Naive thymus-derived CD4-positive, alpha-beta T cell (primary cell): Measurements from ENCODE around the gene BFSP1. TPM values are rescaled to one million over a fixed set of nuclear protein-coding genes. Genes with fewer than 3 reads are reported as not detected.

ENCODE experiments used
- ATAC-seq: fragments of 150-1000 bp; cut with Tn5 transposase; 2 replicates; pipeline ENCODE4 v1.10.0; 2021; ENCODE audit warnings: mild to moderate bottlenecking, moderate library complexity
- CTCF ChIA-PET: fragments of 350-600 bp; sonication (Branson Sonifier 250); formaldehyde crosslinking; loops from one replicate; lab custom pipeline; 2021; ENCODE audit warnings: antibody characterized with exemption; lab: Charles Lee
- POLR2A ChIA-PET: fragments of 350-600 bp; sonication (Branson Sonifier 250); formaldehyde crosslinking; loops from one replicate; lab custom pipeline; 2021; ENCODE audit warnings: antibody characterized with exemption, inconsistent platforms; lab: Charles Lee
- DNase-seq, 9 donors: peaks; one replicate each; pipeline versions ENCODE4 v3.0.0 to v3.0.0-alpha.2; 2020 to 2022; ENCODE audit warnings: mixed read lengths in 1 of 9
- H3K27ac ChIP-seq: one replicate; pipeline ENCODE4 v1.7.0; 2013; ENCODE audit warnings: mild to moderate bottlenecking, low read depth, low read length, moderate library complexity
- H3K27me3 ChIP-seq, 2 donors: one replicate each; pipeline ENCODE4 v1.7.0; 2013; ENCODE audit warnings: low read length in 2 of 2, mild to moderate bottlenecking in 2 of 2, moderate library complexity in 2 of 2; ENCODE audit not compliant: control insufficient read depth in 2 of 2, insufficient read depth in 2 of 2
- H3K36me3 ChIP-seq, 3 experiments: 1 replicate in 2 of 3; 2 replicates in 1 of 3; pipeline ENCODE4 v1.7.0; 2013; ENCODE audit warnings: low read length in 3 of 3, mild to moderate bottlenecking in 3 of 3, moderate library complexity in 1 of 3; ENCODE audit not compliant: insufficient read depth in 3 of 3, control insufficient read depth in 2 of 3
- H3K4me1 ChIP-seq, 2 donors: one replicate each; pipeline ENCODE4 v1.7.0; 2013; ENCODE audit warnings: low read length in 2 of 2, mild to moderate bottlenecking in 2 of 2, moderate library complexity in 1 of 2; ENCODE audit not compliant: control insufficient read depth in 2 of 2, insufficient read depth in 2 of 2
- H3K4me3 ChIP-seq: 2 replicates; pipeline ENCODE4 v1.7.0; 2013; ENCODE audit warnings: mild to moderate bottlenecking, low read length
- H3K9me3 ChIP-seq, 3 experiments: 1 replicate in 2 of 3; 2 replicates in 1 of 3; pipeline ENCODE4 v1.7.0; 2013; ENCODE audit warnings: low read length in 3 of 3; ENCODE audit not compliant: control insufficient read depth in 2 of 3
- H3K27ac Mint-ChIP-seq, 9 donors: one replicate each; pipeline ENCODE4 v1.8.0; 2020 to 2022; ENCODE audit warnings: mixed read lengths in 9 of 9, mild to moderate bottlenecking in 8 of 9, moderate library complexity in 5 of 9, inconsistent platforms in 2 of 9
- H3K27me3 Mint-ChIP-seq, 5 donors: one replicate each; pipeline ENCODE4 v1.8.0; 2021 to 2022; ENCODE audit warnings: mixed read lengths in 5 of 5, mild to moderate bottlenecking in 1 of 5
- H3K36me3 Mint-ChIP-seq, 5 donors: one replicate each; pipeline ENCODE4 v1.8.0; 2020 to 2022; ENCODE audit warnings: mixed read lengths in 5 of 5, mild to moderate bottlenecking in 3 of 5, inconsistent platforms in 1 of 5
- H3K4me1 Mint-ChIP-seq, 7 donors: one replicate each; pipeline ENCODE4 v1.8.0; 2020 to 2022; ENCODE audit warnings: mixed read lengths in 7 of 7, mild to moderate bottlenecking in 3 of 7, inconsistent platforms in 1 of 7
- H3K4me3 Mint-ChIP-seq, 10 donors: one replicate each; pipeline ENCODE4 v1.8.0; 2020 to 2022; ENCODE audit warnings: mild to moderate bottlenecking in 10 of 10, mixed read lengths in 10 of 10, moderate library complexity in 6 of 10, inconsistent platforms in 2 of 10
- H3K9me3 Mint-ChIP-seq, 11 donors: one replicate each; pipeline ENCODE4 v1.8.0; 2020 to 2022; ENCODE audit warnings: mixed read lengths in 11 of 11, mild to moderate bottlenecking in 4 of 11, inconsistent platforms in 1 of 11, moderate library complexity in 1 of 11
- intact Hi-C, 2 donors: fragments of 100-400 bp; cut with micrococcal nuclease; formaldehyde crosslinking; loops; one replicate each; pipeline ENCODE4 v1.15.1; 2023
- polyA plus RNA-seq, 2 donors: library from polyadenylated mRNA; unstranded; fragments of 300-500 nt; fragmentation: Illumina TruSeq; gene quantifications; one replicate each; pipeline ENCODE4 v1.2.3, GENCODE V29; 2021
- total RNA-seq, 6 experiments: library from RNA in 5 of 6; stranded (reverse) in 5 of 6; gene quantifications; 1 replicate in 5 of 6; 2 replicates in 1 of 6; pipeline ENCODE4 v1.2.3 and lab custom pipeline; 2021 to 2026

The BFSP1 gene
- total and polyA plus RNA-seq, 7 experiments from 2014 or later: 0.42 to 3.4 TPM; not detected in 5

DNA sequence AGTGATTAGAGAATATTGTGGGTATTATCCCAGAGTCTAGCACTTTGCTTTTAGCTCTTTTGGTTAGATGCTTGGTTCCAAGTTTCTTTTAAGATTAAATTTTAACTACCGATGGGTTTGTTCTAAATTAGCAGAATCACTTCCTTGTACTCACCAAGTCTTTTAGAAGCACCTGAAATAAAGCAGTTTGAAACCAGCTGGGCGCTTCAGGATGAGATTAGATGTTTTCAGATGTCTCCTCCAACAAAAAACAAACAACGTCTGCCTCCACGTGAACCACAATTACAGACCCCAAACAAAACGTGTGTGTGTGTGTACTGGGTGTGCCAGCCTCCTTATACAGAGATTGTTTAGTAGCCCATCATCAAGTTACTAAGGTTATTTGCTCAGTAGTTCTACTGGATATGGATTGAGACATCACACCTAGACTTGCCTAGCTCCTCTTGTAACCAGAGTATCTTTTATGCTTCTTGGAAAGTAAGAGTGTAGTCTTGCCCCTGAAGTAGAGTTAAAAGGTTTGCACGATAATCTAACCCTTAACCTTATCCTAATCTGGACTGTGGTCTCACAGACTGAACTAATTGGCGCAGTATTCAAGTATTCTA lies 41.0 kb upstream of the BFSP1 start:
- Mint-ChIP-seq H3K4me1 (peaks cover 17 to 56% (median 39%) of the 10 kb centered on the region in 7 donors), H3K27me3 (peaks cover 0 to 8% (median 0%) of the 10 kb centered on the region in 5 donors), H3K9me3 (no peaks in the 10 kb centered on the region), H3K4me3 (peak overlapping the region in 7 of 10 donors; percentile 29 to 97 (median 53)), H3K36me3 (peaks cover 0 to 4% (median 3%) of the 10 kb centered on the region in 5 donors), H3K27ac (peak overlapping the region in 1 of 9 donors; percentile 41)
- no peak for ATAC-seq
- H3K36me3 ChIP-seq: peaks cover 0 to 10% (median 0%) of the 10 kb centered on the region in 3 experiments
- H3K4me1 ChIP-seq: peaks cover 5 to 11% of the 10 kb centered on the region in 2 donors
- no peak overlapping the region for H3K4me3 ChIP-seq
- intact Hi-C loops: loop anchor here in 1 of 2 donors (10.0 kb wide), 1 partner anchor 993 kb away; the partner anchor contains the start of gene SMIM26
- no peaks in the 10 kb centered on the region for H3K27me3 ChIP-seq
- ChIA-PET CTCF (interaction anchor here (1.3 to 2.7 kb wide), 2 partner anchors 18 to 38 kb away, joined by 4 to 11 read pairs; no protein-coding TSS in a partner anchor), POLR2A (interaction anchor here (0.9 to 3.1 kb wide), 5 partner anchors 9 to 110 kb away, joined by 3 to 31 read pairs (median 3); no protein-coding TSS in a partner anchor)
- H3K9me3 ChIP-seq: no peaks in the 10 kb centered on the region
- no peak for DNase-seq
- no peak overlapping the region for H3K27ac ChIP-seq

DNA sequence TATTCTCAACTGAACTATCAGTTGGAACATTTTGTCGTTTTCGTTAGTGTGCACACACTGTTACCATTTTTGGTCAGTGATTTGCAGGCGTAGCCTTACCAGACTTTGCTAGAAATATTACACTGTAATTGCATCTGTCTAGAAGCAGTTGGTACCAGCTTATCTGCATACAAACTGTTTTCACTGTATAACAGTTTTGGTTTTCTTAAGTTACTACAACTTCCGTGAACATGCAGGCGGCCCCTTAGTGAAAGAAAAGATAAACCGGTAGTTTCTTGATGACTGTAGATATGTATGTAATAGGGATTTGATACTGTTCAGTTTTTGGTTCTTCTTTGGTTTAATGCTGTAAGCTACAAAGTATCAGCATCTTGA lies 40.0 kb upstream of the BFSP1 start:
- Mint-ChIP-seq H3K4me3 (peak overlapping the region; percentile 82 to 97 (median 95)), H3K4me1 (peaks cover 17 to 54% (median 37%) of the 10 kb centered on the region in 7 donors), H3K9me3 (peaks cover 0 to 2% (median 0%) of the 10 kb centered on the region in 11 donors), H3K36me3 (peaks cover 0 to 4% (median 3%) of the 10 kb centered on the region in 5 donors), H3K27me3 (peaks cover 0 to 8% (median 0%) of the 10 kb centered on the region in 5 donors), H3K27ac (peak overlapping the region; percentile 77 to 91 (median 87))
- Histone ChIP-seq H3K4me3 (peak overlapping the region; percentile 94), H3K4me1 (peaks cover 5 to 11% of the 10 kb centered on the region in 2 donors), H3K36me3 (peaks cover 0 to 10% (median 0%) of the 10 kb centered on the region in 3 experiments), H3K27ac (peak overlapping the region; percentile 85), H3K9me3 (no peaks in the 10 kb centered on the region), H3K27me3 (no peaks in the 10 kb centered on the region)
- peak in 3 of 9 donors; percentile 3 to 10 (median 8) for DNase-seq
- intact Hi-C loops: loop anchor here (2.0 to 10.0 kb wide), 7 partner anchors 22 to 998 kb away; partner anchors contain the start of genes KAT14 (in 1 of the 2), KIF16B (in 1 of the 2), PET117 (in 1 of the 2) and SMIM26 (in 1 of the 2)
- POLR2A ChIA-PET: interaction anchor here (1.0 to 3.1 kb wide), 9 partner anchors 8 to 111 kb away, joined by 3 to 31 read pairs (median 3); no protein-coding TSS in a partner anchor
- ATAC-seq: no peak
- CTCF ChIA-PET: interaction anchor here (0.6 to 2.7 kb wide), 5 partner anchors 31 to 936 kb away, joined by 3 to 11 read pairs (median 4); partner anchors contain the start of gene RRBP1

DNA sequence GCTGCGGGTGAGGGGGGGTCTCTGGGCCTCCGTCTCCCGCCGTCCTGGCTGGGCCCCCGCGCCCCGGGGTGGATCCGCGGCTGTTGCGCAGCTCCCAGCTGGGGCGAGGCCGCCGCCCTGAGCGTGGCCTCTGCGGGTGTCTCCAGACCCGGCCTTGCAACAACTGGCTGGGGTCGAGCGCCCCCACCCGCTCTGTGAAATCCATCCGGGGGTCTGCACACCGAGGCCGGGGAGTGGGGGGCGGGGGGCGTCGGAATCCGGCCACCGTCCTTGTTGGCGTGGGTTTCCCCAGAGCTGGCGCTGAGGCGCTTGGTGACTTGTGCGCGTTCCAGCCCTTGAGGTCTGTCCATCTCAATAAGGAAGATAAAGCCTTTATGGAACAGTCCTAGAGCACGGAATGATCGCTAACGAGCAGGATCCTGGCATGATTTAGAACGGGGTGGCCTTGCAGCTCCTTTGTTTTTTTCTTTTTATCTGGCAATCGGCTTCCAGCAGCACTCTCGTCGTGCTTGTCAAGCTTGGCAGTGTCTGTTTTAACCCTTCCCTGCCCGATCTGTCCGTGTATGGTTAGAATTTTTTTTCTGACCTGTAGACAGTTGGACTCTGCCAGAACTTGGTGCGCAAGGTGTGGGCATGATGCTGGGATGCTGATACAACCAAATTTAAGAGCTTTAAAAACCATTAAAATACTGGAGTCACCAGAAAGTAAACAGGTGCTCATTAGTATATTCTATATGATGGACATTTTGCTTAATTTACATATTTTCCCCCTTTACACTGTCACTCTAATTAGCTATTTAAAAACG lies 39.4 kb upstream of the BFSP1 start:
- CTCF ChIA-PET: interaction anchor here (0.6 to 2.7 kb wide), 7 partner anchors 28 to 937 kb away, joined by 3 to 11 read pairs (median 4); partner anchors contain the start of gene RRBP1
- Histone ChIP-seq H3K27ac (peak overlapping the region; percentile 85), H3K36me3 (peaks cover 0 to 10% (median 0%) of the 10 kb centered on the region in 3 experiments), H3K4me1 (peaks cover 5 to 11% of the 10 kb centered on the region in 2 donors), H3K4me3 (peak overlapping the region; percentile 94), H3K9me3 (no peaks in the 10 kb centered on the region), H3K27me3 (no peaks in the 10 kb centered on the region)
- ATAC-seq (peak; percentile 44), DNase-seq (peak in 6 of 9 donors; percentile 4 to 27 (median 24))
- peaks cover 0 to 8% (median 0%) of the 10 kb centered on the region in 5 donors for H3K27me3 Mint-ChIP-seq
- intact Hi-C loops: loop anchor here (1.0 to 10.0 kb wide), 12 partner anchors 22 to 998 kb away; partner anchors contain the start of genes MGME1 (in 2 of the 2), RRBP1 (in 2 of the 2), KAT14 (in 1 of the 2) and KIF16B (in 1 of the 2)
- peaks cover 0 to 4% (median 3%) of the 10 kb centered on the region in 5 donors for H3K36me3 Mint-ChIP-seq
- peak overlapping the region; percentile 80 to 94 (median 88) for H3K27ac Mint-ChIP-seq
- POLR2A ChIA-PET: interaction anchor here (1.0 to 3.1 kb wide), 11 partner anchors 12 to 718 kb away, joined by 3 to 31 read pairs (median 4); partner anchors contain the start of genes RRBP1 and ZNF133
- peak overlapping the region; percentile 82 to 97 (median 95) for H3K4me3 Mint-ChIP-seq
- peaks cover 17 to 49% (median 33%) of the 10 kb centered on the region in 7 donors for H3K4me1 Mint-ChIP-seq
- peaks cover 0 to 3% (median 0%) of the 10 kb centered on the region in 11 donors for H3K9me3 Mint-ChIP-seq

DNA sequence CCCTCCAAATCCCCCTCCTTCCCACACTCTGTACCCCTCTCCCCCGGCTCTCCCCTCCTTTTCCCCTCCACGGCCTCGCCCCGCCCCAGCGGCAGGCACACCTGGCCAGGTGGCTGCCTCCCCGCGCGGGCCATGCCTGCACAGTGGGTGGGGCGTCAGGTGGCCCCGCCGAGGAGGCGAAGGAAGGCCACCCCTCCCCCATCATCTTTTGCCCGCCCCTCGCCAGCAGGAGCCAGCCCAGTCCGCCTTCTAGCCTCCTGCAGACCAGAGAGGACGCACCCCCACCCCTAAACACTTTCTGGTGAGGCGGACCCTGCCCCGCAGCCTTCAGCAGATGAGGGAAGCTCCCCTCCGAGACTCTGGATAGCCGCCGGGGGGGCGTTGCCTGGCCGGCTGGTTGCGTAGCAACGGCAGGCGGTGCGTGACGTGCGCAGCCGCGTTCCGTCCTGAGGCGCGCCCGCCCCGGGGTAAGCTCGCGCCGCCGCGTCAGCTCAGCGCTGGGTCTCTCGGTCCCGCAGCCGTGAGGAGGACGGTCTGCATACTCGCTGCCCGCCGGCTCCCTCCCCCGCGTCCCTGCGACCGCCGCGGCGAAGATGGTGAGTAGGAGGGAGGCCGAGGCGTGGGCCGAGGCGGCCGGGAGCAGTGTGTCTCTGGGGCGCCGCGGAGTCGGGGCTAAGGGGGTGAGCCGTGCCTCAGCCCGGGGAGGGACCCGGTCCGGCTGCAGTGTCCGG lies 38.6 kb upstream of the BFSP1 start, which contains the start of gene DSTN:
Gene DSTN (plus strand): TSS at position 460 of the 731 bp plus-strand sequence. CDS start 134 bp downstream, at position 594.
- Mint-ChIP-seq H3K27ac (peak within 1 kb of the TSS; percentile 80 to 96 (median 91)), H3K36me3 (peaks cover 0 to 4% (median 0%) of the 10 kb centered on the region in 5 donors), H3K27me3 (peaks cover 0 to 14% (median 0%) of the 10 kb centered on the region in 5 donors), H3K9me3 (peaks cover 0 to 3% (median 0%) of the 10 kb centered on the region in 11 donors), H3K4me3 (peak within 1 kb of the TSS; percentile 82 to 97 (median 95)), H3K4me1 (peaks cover 17 to 44% (median 31%) of the 10 kb centered on the region in 7 donors)
- Histone ChIP-seq H3K36me3 (peaks cover 0 to 10% (median 0%) of the 10 kb centered on the region in 3 experiments), H3K4me1 (peaks cover 5 to 11% of the 10 kb centered on the region in 2 donors), H3K27ac (peak within 1 kb of the TSS; percentile 85), H3K4me3 (peak within 1 kb of the TSS; percentile 94), H3K9me3 (no peaks in the 10 kb centered on the region), H3K27me3 (no peaks in the 10 kb centered on the region)
- CTCF ChIA-PET: interaction anchor here (1.0 to 2.7 kb wide), 5 partner anchors 28 to 397 kb away, joined by 3 to 11 read pairs (median 4); partner anchors contain the start of gene RRBP1
- DNase-seq (peak; percentile 83 to 91 (median 89)), ATAC-seq (peak; percentile 95)
- intact Hi-C loops: loop anchor here (1.0 to 10.0 kb wide), 14 partner anchors 11 to 997 kb away; partner anchors contain the start of genes MGME1 (in 2 of the 2), RRBP1 (in 2 of the 2), KAT14 (in 1 of the 2) and KIF16B (in 1 of the 2)
- POLR2A ChIA-PET: interaction anchor here (1.2 to 3.1 kb wide), 6 partner anchors 25 to 718 kb away, joined by 3 to 31 read pairs (median 5); partner anchors contain the start of genes RRBP1 and ZNF133

- Histone ChIP-seq H3K36me3 (peaks cover 0 to 10% (median 0%) of the 10 kb centered on the region in 3 experiments), H3K27me3 (no peaks in the 10 kb centered on the region), H3K4me1 (peaks cover 5 to 11% of the 10 kb centered on the region in 2 donors), H3K27ac (no peak overlapping the region), H3K4me3 (no peak overlapping the region), H3K9me3 (no peaks in the 10 kb centered on the region)
- intact Hi-C loops: loop anchor here (1.0 kb wide), 2 partner anchors 11 to 569 kb away; no protein-coding TSS in a partner anchor
- H3K27ac Mint-ChIP-seq: peak overlapping the region in 2 of 9 donors; percentile 9
- H3K9me3 Mint-ChIP-seq: peaks cover 0 to 3% (median 0%) of the 10 kb centered on the region in 11 donors
- ChIA-PET CTCF (interaction anchor here (2.7 kb wide), 1 partner anchor 41 kb away, joined by 11 read pairs; no protein-coding TSS in a partner anchor), POLR2A (interaction anchor here (1.2 to 3.1 kb wide), 2 partner anchors 41 to 113 kb away, joined by 7 to 31 read pairs; partner anchors contain the start of gene RRBP1)
- ATAC-seq (no peak), DNase-seq (peak in 2 of 9 donors; percentile 10 to 35)
- H3K4me1 Mint-ChIP-seq: peaks cover 17 to 43% (median 31%) of the 10 kb centered on the region in 7 donors
- H3K36me3 Mint-ChIP-seq: peaks cover 0 to 4% (median 0%) of the 10 kb centered on the region in 5 donors
- H3K27me3 Mint-ChIP-seq: peaks cover 0 to 19% (median 0%) of the 10 kb centered on the region in 5 donors
- peak overlapping the region; percentile 11 to 97 (median 72) for H3K4me3 Mint-ChIP-seq
Measured at GRCh38 chr20:17568972-17569521, 37.9 kb upstream of the BFSP1 start.
